Esophagus squamous epithelium (tissue), 4 donors: ENCODE results near the gene SFTPD.

Source experiments
- POLR2A ChIP-seq, 4 donors: fragments of 450-650 bp; IDR thresholded peaks; one replicate each; pipeline ENCODE4 v1.6.1; 2017; ENCODE audit warnings: antibody characterized with exemption in 4 of 4, mild to moderate bottlenecking in 4 of 4, moderate library complexity in 3 of 4
- TF ChIP-seq, protein P1 (sequence below), 6 experiments: fragments of 450-650 bp in 4 of 6; fragments of 200-600 bp in 2 of 6; sonication (generic) in 2 of 6; IDR thresholded peaks; one replicate each; pipeline ENCODE4 v1.5.1; 2016 to 2019; ENCODE audit warnings: antibody characterized with exemption in 6 of 6, mild to moderate bottlenecking in 4 of 6, moderate library complexity in 4 of 6

DNA sequence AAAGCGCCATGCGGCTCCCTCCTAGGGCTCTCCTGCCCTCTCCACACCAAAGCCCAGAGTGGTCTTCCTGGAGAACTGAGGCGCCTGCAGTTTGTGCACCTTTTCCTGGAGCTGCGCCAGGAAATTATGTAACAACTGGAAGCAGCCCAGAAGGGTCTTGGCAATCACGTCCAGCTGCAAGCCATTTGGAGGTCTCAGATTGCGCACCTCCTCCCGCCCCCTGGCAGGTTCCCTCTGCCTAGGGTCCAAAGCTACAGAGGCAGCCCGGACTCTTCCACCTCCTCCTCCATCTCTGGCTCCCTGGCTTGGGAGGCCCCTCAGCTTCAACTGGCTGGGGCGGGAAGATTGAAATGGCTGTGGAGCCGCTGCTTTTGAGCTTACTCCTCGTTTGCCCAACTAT, 34.0 kb upstream of the SFTPD start:
- TF ChIP-seq, protein P1, sequence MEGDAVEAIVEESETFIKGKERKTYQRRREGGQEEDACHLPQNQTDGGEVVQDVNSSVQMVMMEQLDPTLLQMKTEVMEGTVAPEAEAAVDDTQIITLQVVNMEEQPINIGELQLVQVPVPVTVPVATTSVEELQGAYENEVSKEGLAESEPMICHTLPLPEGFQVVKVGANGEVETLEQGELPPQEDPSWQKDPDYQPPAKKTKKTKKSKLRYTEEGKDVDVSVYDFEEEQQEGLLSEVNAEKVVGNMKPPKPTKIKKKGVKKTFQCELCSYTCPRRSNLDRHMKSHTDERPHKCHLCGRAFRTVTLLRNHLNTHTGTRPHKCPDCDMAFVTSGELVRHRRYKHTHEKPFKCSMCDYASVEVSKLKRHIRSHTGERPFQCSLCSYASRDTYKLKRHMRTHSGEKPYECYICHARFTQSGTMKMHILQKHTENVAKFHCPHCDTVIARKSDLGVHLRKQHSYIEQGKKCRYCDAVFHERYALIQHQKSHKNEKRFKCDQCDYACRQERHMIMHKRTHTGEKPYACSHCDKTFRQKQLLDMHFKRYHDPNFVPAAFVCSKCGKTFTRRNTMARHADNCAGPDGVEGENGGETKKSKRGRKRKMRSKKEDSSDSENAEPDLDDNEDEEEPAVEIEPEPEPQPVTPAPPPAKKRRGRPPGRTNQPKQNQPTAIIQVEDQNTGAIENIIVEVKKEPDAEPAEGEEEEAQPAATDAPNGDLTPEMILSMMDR (IDR thresholded peaks at IDR 0.05), result no peak
- TF ChIP-seq POLR2A (IDR thresholded peaks at IDR 0.05), result no peak
